Peyer's patch (tissue), 4 donors: ENCODE data around the gene KNSTRN.

ENCODE experiments used
- CTCF ChIP-seq, 6 experiments: fragments of 450-650 bp in 4 of 6; fragments of 200-600 bp in 2 of 6; sonication (generic) in 1 of 6; IDR thresholded peaks; one replicate each; pipeline ENCODE4 v1.5.1; 2017 to 2019; ENCODE audit warnings: antibody characterized with exemption in 6 of 6, mild to moderate bottlenecking in 3 of 6, moderate library complexity in 1 of 6
- POLR2A ChIP-seq, 2 donors: fragments of 450-650 bp; IDR thresholded peaks; one replicate each; pipeline ENCODE4 v1.5.1; 2017; ENCODE audit warnings: antibody characterized with exemption in 2 of 2, mild to moderate bottlenecking in 2 of 2, moderate library complexity in 2 of 2

- TF ChIP-seq CTCF (IDR thresholded peaks at IDR 0.05) (no peak), POLR2A (IDR thresholded peaks at IDR 0.05) (no peak)
These were observed 29.7 kb downstream of the KNSTRN start for GRCh38 chr15:40412095-40412759.
